Loucy (cell line): ENCODE measurements around the gene SLC31A1.

Source experiments
- EZH2phosphoT487 ChIP-seq: fragments of 200-600 bp; IDR thresholded peaks from 2 replicates; pipeline ENCODE4 v1.6.1; 2018; ENCODE audit warnings: antibody characterized with exemption, mild to moderate bottlenecking, moderate library complexity, borderline replicate concordance
- TF ChIP-seq, protein P1 (sequence below): fragments of 200-600 bp; sonication (generic); conservative IDR thresholded peaks from 2 replicates; pipeline ENCODE4 v1.5.1; 2014; ENCODE audit warnings: mild to moderate bottlenecking, antibody characterized with exemption, low read length

DNA sequence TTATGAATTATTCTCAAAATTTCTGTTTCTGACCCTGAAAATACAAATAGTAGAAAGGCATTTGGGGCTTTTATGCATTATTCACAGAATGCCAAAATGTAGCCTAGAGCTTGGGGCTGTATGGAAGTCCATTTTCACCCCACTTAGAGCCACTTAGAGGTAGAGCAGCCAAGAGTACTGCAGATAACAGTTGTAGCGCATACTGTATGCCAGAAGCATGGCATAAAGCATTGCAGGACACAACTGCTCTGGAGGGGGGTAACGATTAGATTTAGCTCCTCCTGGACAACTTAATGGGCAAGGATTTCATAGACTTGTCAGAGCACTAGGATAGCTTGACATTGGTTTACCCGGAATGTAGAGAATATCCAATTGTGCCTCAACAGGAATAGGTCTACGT, 15.7 kb downstream of the SLC31A1 start:
- TF ChIP-seq, protein P1, sequence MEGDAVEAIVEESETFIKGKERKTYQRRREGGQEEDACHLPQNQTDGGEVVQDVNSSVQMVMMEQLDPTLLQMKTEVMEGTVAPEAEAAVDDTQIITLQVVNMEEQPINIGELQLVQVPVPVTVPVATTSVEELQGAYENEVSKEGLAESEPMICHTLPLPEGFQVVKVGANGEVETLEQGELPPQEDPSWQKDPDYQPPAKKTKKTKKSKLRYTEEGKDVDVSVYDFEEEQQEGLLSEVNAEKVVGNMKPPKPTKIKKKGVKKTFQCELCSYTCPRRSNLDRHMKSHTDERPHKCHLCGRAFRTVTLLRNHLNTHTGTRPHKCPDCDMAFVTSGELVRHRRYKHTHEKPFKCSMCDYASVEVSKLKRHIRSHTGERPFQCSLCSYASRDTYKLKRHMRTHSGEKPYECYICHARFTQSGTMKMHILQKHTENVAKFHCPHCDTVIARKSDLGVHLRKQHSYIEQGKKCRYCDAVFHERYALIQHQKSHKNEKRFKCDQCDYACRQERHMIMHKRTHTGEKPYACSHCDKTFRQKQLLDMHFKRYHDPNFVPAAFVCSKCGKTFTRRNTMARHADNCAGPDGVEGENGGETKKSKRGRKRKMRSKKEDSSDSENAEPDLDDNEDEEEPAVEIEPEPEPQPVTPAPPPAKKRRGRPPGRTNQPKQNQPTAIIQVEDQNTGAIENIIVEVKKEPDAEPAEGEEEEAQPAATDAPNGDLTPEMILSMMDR, result no peak
- no peak for TF ChIP-seq EZH2phosphoT487
